ENCODE data around the gene OR2T1. TPM values are rescaled to one million over a fixed set of nuclear protein-coding genes. Genes with fewer than 3 reads are reported as not detected.

OR2T1 gene
- total RNA-seq, result not detected

DNA sequence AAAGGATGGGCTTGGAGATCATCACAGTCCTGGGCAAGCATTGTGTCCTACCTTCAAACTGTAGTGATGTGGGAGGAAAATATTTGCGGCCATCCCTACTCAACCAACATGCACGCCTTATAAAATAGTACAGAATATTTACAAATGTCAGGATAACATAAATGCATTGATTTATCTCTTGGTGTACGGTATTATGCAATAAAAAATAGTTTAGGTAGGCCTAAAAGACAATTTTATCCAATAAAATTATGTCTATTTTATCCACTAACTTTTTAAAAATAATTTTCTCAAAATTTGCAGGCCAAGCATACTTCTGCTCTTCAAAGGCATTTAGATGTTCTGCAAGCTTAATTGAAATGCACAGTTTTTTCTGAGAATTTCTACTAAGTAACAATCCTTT is at the start of gene OR2T1:
OR2T1 (plus strand) TSS at position 301 of the 400 bp plus-strand sequence. CDS start 3,100 bp downstream, outside the sequence.

GRCh38 chr1:248361121-248361715 is 41.6 kb upstream of the OR2T1 start, which contains the start of gene OR2T4:
Gene OR2T4 (plus strand): TSS chr1:248361665. CDS start chr1:248361665, 0 bp downstream.

GRCh38 chr1:248375446-248375845 is 27.4 kb upstream of the OR2T1 start, which contains the start of gene OR2T6:
Gene OR2T6 (plus strand): TSS chr1:248375746. CDS start chr1:248387609, 11,863 bp downstream.

DNA sequence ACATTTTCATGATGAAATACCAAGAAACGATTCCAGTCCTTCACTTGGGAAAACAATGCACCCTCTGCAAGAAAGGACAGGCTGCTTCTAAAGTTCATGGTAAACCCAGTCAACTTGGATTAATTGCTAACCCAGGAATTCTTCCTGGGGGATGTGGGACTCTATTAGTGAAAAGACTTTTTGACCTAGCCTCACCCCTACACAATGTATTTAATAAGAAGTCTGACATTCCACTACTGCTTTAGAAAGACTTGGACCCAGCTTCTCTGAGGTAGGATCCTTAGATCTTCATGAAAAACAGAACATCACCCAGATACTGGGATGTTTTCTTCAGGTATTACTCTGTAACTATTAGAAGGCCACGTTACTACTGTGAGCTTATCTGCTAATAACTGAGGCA is 42.6 kb downstream of the OR2T1 start, which contains the start of gene OR2T2:
OR2T2 (plus strand) TSS at position 239 of the 400 bp plus-strand sequence. CDS start 7,161 bp downstream, outside the sequence.

Other genes starting within 250 kb of the OR2T1 start
- not detected for gene OR2M2, start 228.2 kb upstream of the OR2T1 start, total RNA-seq
- gene OR2M3, start 205.8 kb upstream of the OR2T1 start, total RNA-seq, result not detected
- not detected for gene OR2M4, start 171.6 kb upstream of the OR2T1 start, total RNA-seq
- not detected for gene OR2T33, start 125.1 kb upstream of the OR2T1 start, total RNA-seq
- not detected for gene OR2T12, start 99.6 kb upstream of the OR2T1 start, total RNA-seq
- not detected for gene OR2M7, start 78.5 kb upstream of the OR2T1 start, total RNA-seq
- gene OR14C36, start 54.3 kb upstream of the OR2T1 start, total RNA-seq, result not detected
- gene OR2T4, start 41.4 kb upstream of the OR2T1 start, total RNA-seq, result not detected
- not detected for gene OR2T6, start 27.3 kb upstream of the OR2T1 start, total RNA-seq
- gene OR2T2, start 42.6 kb downstream of the OR2T1 start, total RNA-seq, result 0.06 TPM
- not detected for gene OR2T3, start 70.3 kb downstream of the OR2T1 start, total RNA-seq
- gene OR2T5, start 85.5 kb downstream of the OR2T1 start, total RNA-seq, result 0.06 TPM
- not detected for gene OR2G6, start 105.0 kb downstream of the OR2T1 start, total RNA-seq
- not detected for gene OR2T29, start 159.7 kb downstream of the OR2T1 start, total RNA-seq
- not detected for gene OR2T34, start 171.7 kb downstream of the OR2T1 start, total RNA-seq
- gene OR2T10, start 194.7 kb downstream of the OR2T1 start, total RNA-seq, result not detected
- gene OR2T11, start 232.0 kb downstream of the OR2T1 start, total RNA-seq, result 0.06 TPM
- gene OR2T35, start 242.2 kb downstream of the OR2T1 start, total RNA-seq, result not detected

All from metanephros (tissue), 1 donor.